ENCODE data around the gene GTPBP4. TPM values are rescaled to one million over a fixed set of nuclear protein-coding genes. Genes with fewer than 3 reads are reported as not detected.

Gene GTPBP4
- total RNA-seq, 1 experiment from 2014 or later: 44.6 TPM

- H2AFZ ChIP-seq (ENCODE audit: low read length): no peak overlapping the region
- peaks cover 7% of the 10 kb centered on the region for H3K4me1 ChIP-seq (ENCODE audit: insufficient read depth, low read length)
- ChIA-PET CTCF (no interaction called here), POLR2A (ENCODE audit: unreplicated experiment) (no interaction called here)
- no peak for ATAC-seq
- no TSS peak for BruUV-seq (replicated peaks)
- no peaks in the 10 kb centered on the region for H3K9me2 ChIP-seq (replicated peaks; ENCODE audit: low read length)
- peak overlapping the region; percentile 93 for H3K4me3 ChIP-seq (ENCODE audit: low read length)
- peaks cover 70% of the 10 kb centered on the region for H3K79me2 ChIP-seq (ENCODE audit: low read length)
- TF ChIP-seq CTCF (conservative IDR thresholded peaks at IDR 0.05; ENCODE audit: low read depth, low read length) (no peak), EZH2phosphoT487 (IDR thresholded peaks at IDR 0.05; ENCODE audit: borderline replicate concordance, low read length) (no peak), EZH2 (IDR thresholded peaks at IDR 0.05; ENCODE audit: low read length, unreplicated experiment) (no peak)
- no peaks in the 10 kb centered on the region for H3F3A ChIP-seq (ENCODE audit: low read length, unreplicated experiment)
- H3K27ac ChIP-seq (ENCODE audit: low read length): peak overlapping the region; percentile 94
- H3K27me3 ChIP-seq (ENCODE audit: low read length): no peaks in the 10 kb centered on the region
- no peaks in the 10 kb centered on the region for H3K9me3 ChIP-seq (ENCODE audit: low read length)
- H3K4me2 ChIP-seq (ENCODE audit: low read length): peak overlapping the region; percentile 96
- intact Hi-C loops (cut with micrococcal nuclease): no loop called here
- H3K9ac ChIP-seq (ENCODE audit: low read length): peak overlapping the region; percentile 92
- DNase-seq: no peak
- peaks cover 19% of the 10 kb centered on the region; the same call in 1 of the 2 replicates for H4K20me1 ChIP-seq (ENCODE audit: low read length)
- no peaks in the 10 kb centered on the region; the same call in 1 of the 2 replicates for H3K36me3 ChIP-seq (ENCODE audit: low read depth, low read length)
Observed at GRCh38 chr10:1047937-1048336, 59.7 kb downstream of the GTPBP4 start.

GRCh38 chr10:1048349-1048731 lies 60.1 kb downstream of the GTPBP4 start:
- H3F3A ChIP-seq (ENCODE audit: low read length, unreplicated experiment): no peaks in the 10 kb centered on the region
- H4K20me1 ChIP-seq (ENCODE audit: low read length): peaks cover 19% of the 10 kb centered on the region; the same call in 1 of the 2 replicates
- DNase-seq: peak; percentile 2
- no peak for ATAC-seq
- peak overlapping the region; percentile 92 for H3K9ac ChIP-seq (ENCODE audit: low read length)
- H3K9me3 ChIP-seq (ENCODE audit: low read length): no peaks in the 10 kb centered on the region
- CTCF ChIA-PET: no interaction called here
- POLR2A ChIA-PET (ENCODE audit: unreplicated experiment): no interaction called here
- intact Hi-C loops (cut with micrococcal nuclease): no loop called here
- BruUV-seq (replicated peaks): TSS peak; percentile 72
- no peak overlapping the region for H2AFZ ChIP-seq (ENCODE audit: low read length)
- no peaks in the 10 kb centered on the region; the same call in 1 of the 2 replicates for H3K36me3 ChIP-seq (ENCODE audit: low read depth, low read length)
- H3K79me2 ChIP-seq (ENCODE audit: low read length): peaks cover 74% of the 10 kb centered on the region
- H3K9me2 ChIP-seq (replicated peaks; ENCODE audit: low read length): no peaks in the 10 kb centered on the region
- TF ChIP-seq CTCF (conservative IDR thresholded peaks at IDR 0.05; ENCODE audit: low read depth, low read length) (no peak), EZH2phosphoT487 (IDR thresholded peaks at IDR 0.05; ENCODE audit: borderline replicate concordance, low read length) (no peak), EZH2 (IDR thresholded peaks at IDR 0.05; ENCODE audit: low read length, unreplicated experiment) (no peak)
- peaks cover 7% of the 10 kb centered on the region for H3K4me1 ChIP-seq (ENCODE audit: insufficient read depth, low read length)
- peak overlapping the region; percentile 93 for H3K4me3 ChIP-seq (ENCODE audit: low read length)
- H3K27ac ChIP-seq (ENCODE audit: low read length): peak overlapping the region; percentile 94
- no peaks in the 10 kb centered on the region for H3K27me3 ChIP-seq (ENCODE audit: low read length)
- peak overlapping the region; percentile 96 for H3K4me2 ChIP-seq (ENCODE audit: low read length)

GRCh38 chr10:1048732-1049424 lies 60.6 kb downstream of the GTPBP4 start, which contains the start of gene IDI1:
Gene IDI1 (minus strand): TSS chr10:1049119. CDS start chr10:1049003, 116 bp downstream.
- peak within 1 kb of the TSS; percentile 93 for H3K4me3 ChIP-seq (ENCODE audit: low read length)
- H3K4me1 ChIP-seq (ENCODE audit: insufficient read depth, low read length): peaks cover 7% of the 10 kb centered on the region
- no peak within 1 kb of the TSS for H2AFZ ChIP-seq (ENCODE audit: low read length)
- no peaks in the 10 kb centered on the region; the same call in 1 of the 2 replicates for H3K36me3 ChIP-seq (ENCODE audit: low read depth, low read length)
- intact Hi-C loops (cut with micrococcal nuclease): no loop called here
- H3K27ac ChIP-seq (ENCODE audit: low read length): peak within 1 kb of the TSS; percentile 94
- H3K4me2 ChIP-seq (ENCODE audit: low read length): peak within 1 kb of the TSS; percentile 96
- peaks cover 79% of the 10 kb centered on the region for H3K79me2 ChIP-seq (ENCODE audit: low read length)
- BruUV-seq (replicated peaks): no TSS peak
- H3K9me2 ChIP-seq (replicated peaks; ENCODE audit: low read length): no peaks in the 10 kb centered on the region
- no peaks in the 10 kb centered on the region for H3K27me3 ChIP-seq (ENCODE audit: low read length)
- peak within 1 kb of the TSS; percentile 92 for H3K9ac ChIP-seq (ENCODE audit: low read length)
- H3K9me3 ChIP-seq (ENCODE audit: low read length): no peaks in the 10 kb centered on the region
- ChIA-PET POLR2A (ENCODE audit: unreplicated experiment) (no interaction called here), CTCF (no interaction called here)
- ATAC-seq (peak; percentile 80), DNase-seq (peak; percentile 88)
- no peaks in the 10 kb centered on the region for H3F3A ChIP-seq (ENCODE audit: low read length, unreplicated experiment)
- TF ChIP-seq CTCF (conservative IDR thresholded peaks at IDR 0.05; ENCODE audit: low read depth, low read length) (no peak), EZH2 (IDR thresholded peaks at IDR 0.05; ENCODE audit: low read length, unreplicated experiment) (no peak), EZH2phosphoT487 (IDR thresholded peaks at IDR 0.05; ENCODE audit: borderline replicate concordance, low read length) (no peak)
- peaks cover 19% of the 10 kb centered on the region; the same call in 1 of the 2 replicates for H4K20me1 ChIP-seq (ENCODE audit: low read length)
